ENCODE measurements around the gene NKX2-8.
A peak's percentile ranks its signal among the peaks of the same experiment; 100 is the strongest.
"Not testable (repeated sequence)": the region's sequence is repeated elsewhere in the genome, so short reads cannot be mapped to it uniquely, and the experiment has no call there.

The NKX2-8 gene

GRCh38 chr14:36579573-36580140, 2.8 kb downstream of the NKX2-8 start:
- no peak for DNase-seq

GRCh38 chr14:36579001-36579555, 3.3 kb downstream of the NKX2-8 start:
- no peak for DNase-seq

GRCh38 chr14:36570065-36570464, 12.3 kb downstream of the NKX2-8 start:
- DNase-seq, result no peak

GRCh38 chr14:36556811-36557433, 25.5 kb downstream of the NKX2-8 start:
- no peak for DNase-seq

GRCh38 chr14:36555998-36556743, 26.2 kb downstream of the NKX2-8 start:
- DNase-seq, result peak; percentile 55

- peak; percentile 85 for DNase-seq
Observed at GRCh38 chr14:36553656-36554260, 28.7 kb downstream of the NKX2-8 start.

- DNase-seq, result no peak
Observed at GRCh38 chr14:36550899-36551298, 31.5 kb downstream of the NKX2-8 start.

GRCh38 chr14:36544280-36544679, 38.1 kb downstream of the NKX2-8 start:
- not testable (repeated sequence) for DNase-seq

GRCh38 chr14:36538051-36538450, 44.4 kb downstream of the NKX2-8 start:
- DNase-seq, result no peak

Measured in NCI-H2107 (cell line).